Stimulated activated CD4-positive, alpha-beta T cell treated with anti-CD3 and anti-CD28 coated beads, Interleukin-12 subunit alpha, Interleukin-12 subunit beta, amount 100 ng/mL, for 4 hours (primary cell): Measurements from ENCODE around the gene PRKAG3.
"Not testable (repeated sequence)": the region's sequence is repeated elsewhere in the genome, so short reads cannot be mapped to it uniquely, and the experiment has no call there.

Experiments used
- DNase-seq: peaks from one replicate; pipeline ENCODE4 v3.0.0-alpha.2; 2020

Gene PRKAG3

GRCh38 chr2:218861645-218862318 lies 30.2 kb upstream of the PRKAG3 start:
- no peak for DNase-seq

GRCh38 chr2:218860950-218861381 lies 29.4 kb upstream of the PRKAG3 start:
- no peak for DNase-seq

- DNase-seq: no peak
Observed at GRCh38 chr2:218859988-218860831, 28.6 kb upstream of the PRKAG3 start.

- DNase-seq: no peak
Observed at GRCh38 chr2:218859556-218859987, 28.0 kb upstream of the PRKAG3 start, which contains the start of gene WNT6. Gene WNT6 (plus strand): TSS chr2:218859805. CDS start chr2:218860038, 233 bp downstream.

- DNase-seq: no peak
Observed at GRCh38 chr2:218858671-218859555, 27.3 kb upstream of the PRKAG3 start.

GRCh38 chr2:218858138-218858445 lies 26.5 kb upstream of the PRKAG3 start:
- no peak for DNase-seq

GRCh38 chr2:218857371-218858137 lies 26.0 kb upstream of the PRKAG3 start:
- DNase-seq: no peak

GRCh38 chr2:218856896-218857243 lies 25.3 kb upstream of the PRKAG3 start:
- no peak for DNase-seq

GRCh38 chr2:218856167-218856895 lies 24.7 kb upstream of the PRKAG3 start:
- no peak for DNase-seq

- DNase-seq: no peak
Observed at GRCh38 chr2:218855305-218856166, 23.9 kb upstream of the PRKAG3 start.

- no peak for DNase-seq
Observed at GRCh38 chr2:218854860-218855259, 23.3 kb upstream of the PRKAG3 start.

- DNase-seq: no peak
Observed at GRCh38 chr2:218853766-218854165, 22.2 kb upstream of the PRKAG3 start.

- DNase-seq: peak; percentile 70
Observed at GRCh38 chr2:218852911-218853667, 21.5 kb upstream of the PRKAG3 start.

GRCh38 chr2:218851286-218851685 lies 19.7 kb upstream of the PRKAG3 start:
- DNase-seq: no peak

- DNase-seq: no peak
Observed at GRCh38 chr2:218850796-218851195, 19.2 kb upstream of the PRKAG3 start.

GRCh38 chr2:218849721-218850120 lies 18.1 kb upstream of the PRKAG3 start:
- DNase-seq: no peak

GRCh38 chr2:218846963-218847362 lies 15.4 kb upstream of the PRKAG3 start:
- DNase-seq: not testable (repeated sequence)

GRCh38 chr2:218844334-218844733 lies 12.7 kb upstream of the PRKAG3 start:
- DNase-seq: not testable (repeated sequence)

GRCh38 chr2:218839888-218840287 lies 8.3 kb upstream of the PRKAG3 start:
- DNase-seq: no peak

- DNase-seq: no peak
Observed at GRCh38 chr2:218839430-218839829, 7.8 kb upstream of the PRKAG3 start.
